KBM-7 (cell line): ENCODE data around the gene MYH7.
"Not testable (repeated sequence)": the region's sequence is repeated elsewhere in the genome, so short reads cannot be mapped to it uniquely, and the experiment has no call there.

Experiments
- DNase-seq: peaks from one replicate; pipeline ENCODE4 v3.0.0-alpha.2; 2015
- in situ Hi-C: fragments of 300-500 bp; cut with MboI; formaldehyde crosslinking; loops from 2 replicates; pipeline ENCODE4 v1.14.3; 2020; ENCODE audit warnings: low sequenced_read_pairs, low pct_unique_long_range_greater_than_20kb, mixed read lengths

Gene MYH7

GRCh38 chr14:23398348-23398747, 37.1 kb downstream of the MYH7 start:
- in situ Hi-C loops = no loop called here
- no peak for DNase-seq

DNA sequence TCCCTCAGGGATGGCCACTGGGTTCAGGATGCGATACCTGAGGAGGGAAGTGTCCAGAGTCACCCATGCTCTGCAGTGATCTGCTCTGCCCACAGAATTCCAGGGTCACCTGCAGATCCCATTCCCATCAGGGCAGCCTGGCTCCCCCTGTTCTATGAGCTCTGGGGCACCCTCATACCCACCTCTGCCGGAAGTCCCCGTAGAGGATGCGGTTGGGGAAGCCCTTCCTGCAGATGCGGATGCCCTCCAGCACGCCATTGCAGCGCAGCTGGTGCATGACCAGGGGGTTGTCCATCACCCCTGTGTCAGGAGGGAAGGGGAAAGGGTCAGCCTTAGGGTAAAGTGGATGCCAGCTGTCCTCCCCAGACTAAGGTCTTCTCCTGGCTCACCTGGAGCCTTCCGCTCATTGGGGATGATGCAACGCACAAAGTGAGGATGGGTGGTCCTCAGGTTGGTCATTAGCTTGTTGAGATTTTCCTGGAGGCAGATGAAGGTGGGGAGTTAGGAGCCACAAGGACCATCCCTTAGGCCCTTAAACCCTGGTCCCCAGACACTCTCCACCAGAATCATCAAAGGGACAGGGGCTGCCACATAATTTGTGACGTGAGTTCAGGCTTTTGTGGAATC, 38.6 kb downstream of the MYH7 start:
- no peak for DNase-seq
- in situ Hi-C loops = no loop called here

- DNase-seq = no peak
- in situ Hi-C loops = no loop called here
These were observed 39.3 kb downstream of the MYH7 start for GRCh38 chr14:23396126-23396525.

- in situ Hi-C loops = no loop called here
- no peak for DNase-seq
These were observed 42.8 kb downstream of the MYH7 start for GRCh38 chr14:23392613-23393012.

DNA sequence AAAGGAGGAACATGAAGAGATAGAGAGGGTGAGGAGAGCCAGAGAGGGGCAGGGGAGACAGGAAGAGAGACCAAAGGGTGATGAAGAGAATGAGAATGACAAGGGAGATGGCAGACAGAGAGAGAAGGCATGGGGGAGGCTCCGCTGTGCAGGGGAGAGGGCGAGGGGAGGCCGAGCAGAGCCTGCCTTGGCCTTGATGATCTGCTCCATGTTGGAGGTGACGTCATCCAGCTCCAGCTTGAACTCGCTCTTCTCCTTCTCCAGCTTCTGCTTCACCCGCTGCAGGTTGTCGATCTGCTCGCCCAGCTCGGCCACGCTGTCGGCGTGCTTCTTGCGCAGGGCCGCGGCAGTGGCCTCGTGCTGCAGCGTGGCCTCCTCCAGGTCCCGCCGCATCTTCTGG, 45.6 kb downstream of the MYH7 start:
- in situ Hi-C loops, DNase-seq: not testable (repeated sequence)

GRCh38 chr14:23389396-23389795, 46.1 kb downstream of the MYH7 start:
- in situ Hi-C loops = no loop called here
- no peak for DNase-seq

GRCh38 chr14:23388996-23389395, 46.5 kb downstream of the MYH7 start:
- no peak for DNase-seq
- in situ Hi-C loops = no loop called here

GRCh38 chr14:23387916-23388882, 47.3 kb downstream of the MYH7 start:
- in situ Hi-C loops = no loop called here
- no peak for DNase-seq

- in situ Hi-C loops = no loop called here
- no peak for DNase-seq
These were observed 48.5 kb downstream of the MYH7 start for GRCh38 chr14:23386999-23387398.

DNA sequence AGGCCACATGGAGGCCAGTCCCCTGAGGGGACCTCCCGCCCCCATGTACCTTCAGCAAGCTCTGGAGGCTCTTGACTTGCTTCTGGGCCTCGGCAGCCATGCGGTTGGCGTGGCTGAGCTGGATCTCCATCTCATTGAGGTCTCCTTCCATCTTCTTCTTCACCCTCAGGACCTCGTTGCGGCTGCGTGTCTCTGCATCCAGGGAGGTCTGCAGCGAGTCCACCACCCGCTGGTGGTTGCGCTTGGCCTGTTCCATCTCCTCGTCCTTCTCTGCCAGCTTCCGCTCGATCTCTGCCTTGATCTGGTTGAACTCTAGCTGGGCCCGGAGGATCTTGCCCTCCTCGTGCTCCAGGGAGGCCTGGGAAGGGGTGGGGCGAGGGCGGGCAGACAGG, 49.2 kb downstream of the MYH7 start:
- DNase-seq, in situ Hi-C loops: not testable (repeated sequence)

DNA sequence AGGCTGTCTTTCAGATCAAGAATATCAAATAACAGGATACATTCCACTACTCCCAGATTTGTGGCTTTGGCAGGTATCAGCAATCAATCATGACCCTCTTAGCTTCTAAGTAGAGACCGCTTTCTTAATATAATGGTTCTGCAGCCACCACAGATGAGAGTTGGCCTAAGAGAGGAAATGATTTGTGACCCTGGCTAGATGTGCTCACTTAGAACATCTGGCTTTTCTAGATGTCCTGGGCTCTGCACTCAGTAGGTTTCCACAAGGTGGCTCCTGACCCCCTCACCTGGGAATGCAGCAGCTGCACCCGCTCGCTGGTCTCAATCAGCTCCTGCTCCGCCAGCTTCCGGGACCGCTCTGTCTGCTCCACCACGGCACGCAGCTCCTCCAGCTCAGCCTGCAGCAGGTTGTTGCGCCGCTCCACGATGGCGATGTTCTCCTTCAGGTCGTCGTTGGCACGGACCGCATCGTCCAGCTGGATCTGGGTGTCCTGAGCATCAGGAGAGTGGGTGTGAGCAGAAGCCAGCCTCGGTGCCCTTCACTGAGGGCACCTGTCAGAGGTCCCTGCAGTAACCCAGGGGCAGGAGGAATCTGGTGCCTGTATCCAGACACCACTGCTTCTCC, 49.7 kb downstream of the MYH7 start:
- no peak for DNase-seq
- in situ Hi-C loops = no loop called here

DNA sequence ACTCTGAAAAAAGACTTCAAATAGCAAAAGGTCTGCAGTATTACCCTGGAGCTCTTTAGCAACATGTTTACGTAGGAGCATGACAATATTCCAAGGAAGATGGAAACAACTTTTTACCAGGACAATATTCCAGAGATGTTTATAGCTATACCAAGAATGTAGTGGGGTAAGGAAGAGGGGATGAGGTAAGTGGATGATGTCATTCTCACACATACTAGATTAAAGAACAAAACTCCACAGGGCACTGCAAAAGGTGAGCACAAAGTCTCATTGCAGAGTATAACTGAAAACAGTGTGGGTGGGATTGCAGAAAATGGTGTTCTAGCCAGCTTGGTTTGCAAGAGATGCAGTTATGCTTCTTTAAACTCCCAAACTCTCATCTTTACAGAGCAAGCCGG, 50.2 kb downstream of the MYH7 start:
- in situ Hi-C loops = no loop called here
- no peak for DNase-seq

DNA sequence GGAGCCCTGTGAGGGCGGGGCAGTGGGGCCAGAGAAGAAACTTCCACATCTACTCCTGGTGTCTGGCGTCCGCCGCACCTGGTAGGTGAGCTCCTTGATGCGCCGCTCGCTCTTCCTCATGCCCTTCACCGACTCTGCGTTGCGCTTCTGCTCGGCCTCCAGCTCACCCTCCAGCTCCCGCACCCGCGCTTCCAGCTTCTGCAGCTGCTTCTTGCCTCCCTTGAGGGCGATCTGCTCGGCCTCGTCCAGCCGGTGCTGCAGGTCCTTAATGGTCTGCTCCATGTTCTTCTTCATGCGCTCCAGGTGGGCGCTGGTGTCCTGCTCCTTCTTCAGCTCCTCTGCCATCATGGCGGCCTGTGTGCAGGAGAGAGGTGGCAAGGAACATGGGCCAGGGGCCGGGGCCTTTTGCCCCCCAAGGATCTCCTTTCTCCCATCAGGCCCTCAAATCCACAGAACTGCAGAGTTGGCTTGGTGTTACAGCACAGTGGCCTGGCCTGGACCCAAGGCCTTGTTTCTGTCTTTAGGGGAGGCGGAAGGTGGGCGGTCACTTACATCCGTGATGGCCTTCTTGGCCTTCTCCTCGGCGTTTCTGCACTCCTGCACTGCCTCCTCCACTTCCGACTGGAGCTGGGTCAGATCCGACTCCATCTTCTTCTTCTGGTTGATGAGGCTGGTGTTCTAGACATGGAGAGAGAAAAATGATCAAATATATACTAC, 50.9 kb downstream of the MYH7 start:
- in situ Hi-C loops = no loop called here
- no peak for DNase-seq

DNA sequence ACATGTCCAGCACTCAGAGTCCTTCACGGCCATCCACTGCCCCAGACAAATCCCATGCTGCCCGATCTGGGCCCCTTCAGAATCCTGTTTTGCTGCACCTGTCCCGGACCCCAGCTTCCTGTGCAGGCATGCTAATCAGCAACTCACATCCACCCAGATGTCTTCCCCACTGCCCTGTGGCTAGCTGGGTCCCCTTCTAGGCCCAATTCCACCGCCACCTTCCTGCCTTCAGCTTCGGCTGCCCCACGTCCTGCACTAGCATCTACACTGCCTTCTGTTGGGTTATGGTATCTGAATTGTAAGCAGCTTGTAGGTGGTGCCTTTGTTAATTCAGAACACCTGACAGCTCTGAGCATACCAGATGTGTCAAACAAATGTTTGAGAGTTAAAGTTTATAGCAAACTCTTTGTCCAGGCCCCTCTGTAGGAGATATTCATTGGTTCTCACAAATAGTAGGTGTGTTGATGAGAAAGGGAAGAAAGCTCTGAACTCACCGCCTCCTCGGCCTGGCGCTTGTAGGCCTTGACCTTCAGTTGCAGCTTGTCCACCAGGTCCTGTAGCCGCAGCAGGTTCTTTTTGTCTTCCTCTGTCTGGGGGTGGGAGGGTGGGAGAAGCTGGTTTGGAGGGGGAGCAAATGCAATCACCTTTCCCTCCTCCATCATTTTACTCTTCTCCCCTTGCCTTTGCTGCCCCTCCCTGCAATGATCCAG, 52.6 kb downstream of the MYH7 start:
- no peak for DNase-seq
- in situ Hi-C loops = no loop called here

DNA sequence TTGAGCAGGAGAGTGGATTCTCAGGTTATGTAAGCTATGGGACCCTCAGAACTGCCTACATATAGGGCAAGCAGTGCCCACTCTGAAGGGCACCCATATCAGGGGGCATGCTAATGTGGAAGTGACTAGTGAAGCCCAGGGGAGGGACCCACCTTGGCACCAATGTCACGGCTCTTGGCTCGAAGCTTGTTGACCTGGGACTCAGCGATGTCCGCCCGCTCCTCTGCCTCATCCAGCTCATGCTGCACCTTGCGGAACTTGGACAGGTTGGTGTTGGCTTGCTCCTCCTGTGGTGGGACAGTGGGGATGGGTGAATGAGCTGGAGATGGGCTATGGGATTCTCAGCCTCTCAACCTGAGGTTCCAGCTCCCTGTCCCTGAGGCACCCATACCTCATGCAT, 53.2 kb downstream of the MYH7 start:
- in situ Hi-C loops = no loop called here
- no peak for DNase-seq

- DNase-seq = no peak
- in situ Hi-C loops = no loop called here
These were observed 53.6 kb downstream of the MYH7 start for GRCh38 chr14:23381871-23382270.

- DNase-seq = no peak
- in situ Hi-C loops = no loop called here
These were observed 54.5 kb downstream of the MYH7 start for GRCh38 chr14:23380976-23381375.

GRCh38 chr14:23380197-23380914, 55.1 kb downstream of the MYH7 start:
- no peak for DNase-seq
- in situ Hi-C loops = no loop called here
